ENCODE measurements around the gene TSPEAR.
A peak's percentile ranks its signal among the peaks of the same experiment; 100 is the strongest.

TSPEAR gene

GRCh38 chr21:44537930-44538911 lies 173.2 kb downstream of the TSPEAR start:
- DNase-seq: no peak

- no peak for DNase-seq
These were observed 175.4 kb downstream of the TSPEAR start for GRCh38 chr21:44535963-44536362.

GRCh38 chr21:44534688-44535087 lies 176.7 kb downstream of the TSPEAR start:
- no peak for DNase-seq

- DNase-seq: peak; percentile 19
These were observed 177.3 kb downstream of the TSPEAR start for GRCh38 chr21:44533891-44534627.

- no peak for DNase-seq
These were observed 178.1 kb downstream of the TSPEAR start for GRCh38 chr21:44533121-44533890.

- DNase-seq: no peak
These were observed 178.7 kb downstream of the TSPEAR start for GRCh38 chr21:44532712-44533111.

GRCh38 chr21:44531606-44532564 lies 179.5 kb downstream of the TSPEAR start:
- DNase-seq: no peak

- DNase-seq: no peak
These were observed 180.3 kb downstream of the TSPEAR start for GRCh38 chr21:44530903-44531605.

- DNase-seq: no peak
These were observed 181.0 kb downstream of the TSPEAR start for GRCh38 chr21:44530221-44530902.

- DNase-seq: no peak
These were observed 181.8 kb downstream of the TSPEAR start for GRCh38 chr21:44529503-44530125.

GRCh38 chr21:44529011-44529421 lies 182.4 kb downstream of the TSPEAR start:
- no peak for DNase-seq

- DNase-seq: no peak
These were observed 182.8 kb downstream of the TSPEAR start for GRCh38 chr21:44528634-44528995.

- DNase-seq: no peak
These were observed 183.3 kb downstream of the TSPEAR start for GRCh38 chr21:44527983-44528633.

- no peak for DNase-seq
These were observed 184.0 kb downstream of the TSPEAR start for GRCh38 chr21:44527156-44527982.

- DNase-seq: no peak
These were observed 185.0 kb downstream of the TSPEAR start for GRCh38 chr21:44526096-44526997.

- no peak for DNase-seq
These were observed 185.8 kb downstream of the TSPEAR start for GRCh38 chr21:44525391-44526095.
